GM12878 (cell line): Measurements from ENCODE around the gene PLXNA4. TPM values are rescaled to one million over a fixed set of nuclear protein-coding genes. Genes with fewer than 3 reads are reported as not detected.

Experiments used
- ATAC-seq: fragments of 200-7000 bp; cut with Tn5 transposase; 3 replicates; pipeline ENCODE4 v1.9.1; 2020; ENCODE audit warnings: mild to moderate bottlenecking, moderate library complexity
- BruUV-seq: library from RNA; stranded (reverse); fragments of 400-500 nt; replicated peaks from 2 replicates; lab custom pipeline; 2021; lab: Mats Ljungman, UMichigan
- CTCF ChIA-PET: fragments of 300-600 bp; sonication (Branson Sonifier 250); formaldehyde crosslinking; extraction: SDS; loops from one replicate; lab custom pipeline; 2021; ENCODE audit warnings: inconsistent platforms; lab: Yijun Ruan, JAX
- POLR2A ChIA-PET: fragments of 350-600 bp; formaldehyde crosslinking; extraction: SDS; loops from one replicate; lab custom pipeline; 2021; ENCODE audit warnings: inconsistent platforms; lab: Charles Lee
- RAD21 ChIA-PET: fragments of 300-600 bp; sonication (Branson Sonifier 250); formaldehyde crosslinking; loops from one replicate; lab custom pipeline; 2023; ENCODE audit warnings: antibody characterized with exemption; ENCODE audit not compliant: unreplicated experiment; lab: Charles Lee
- SMC1A ChIA-PET: fragments of 300-600 bp; sonication (Branson Sonifier 250); formaldehyde crosslinking; loops from one replicate; lab custom pipeline; 2023; ENCODE audit not compliant: unreplicated experiment, uncharacterized antibody; lab: Charles Lee
- DNase-seq: peaks from one replicate; pipeline ENCODE4 v3.0.0-alpha.2; 2011; ENCODE audit warnings: low read depth, low spot score
- FAIRE-seq: peaks from 3 replicates; lab custom pipeline; 2011; peaks lifted over from hg19 to GRCh38; lab: Jason Lieb, UNC
- H2AFZ ChIP-seq: 2 replicates; pipeline ENCODE4 v1.6.0; 2011; ENCODE audit warnings: low read depth, low read length, control low read depth; ENCODE audit not compliant: control insufficient read depth
- H3K27ac ChIP-seq: 2 replicates; pipeline ENCODE4 v1.5.1; 2011; ENCODE audit warnings: control low read depth; ENCODE audit not compliant: control insufficient read depth, insufficient read depth
- H3K27me3 ChIP-seq, 2 experiments: replicated peaks in 1 of 2; 2 replicates each; pipeline versions ENCODE4 v1.6.0 to v1.6.1; 2011; ENCODE audit warnings: low read length in 1 of 2; ENCODE audit not compliant: control insufficient read depth in 2 of 2, insufficient read depth in 2 of 2
- H3K36me3 ChIP-seq, 2 experiments: 2 replicates each; pipeline ENCODE4 v1.5.1; 2011; ENCODE audit warnings: low read length in 1 of 2; ENCODE audit not compliant: control insufficient read depth in 2 of 2, insufficient read depth in 2 of 2
- H3K4me1 ChIP-seq: 2 replicates; pipeline ENCODE4 v1.6.1; 2011; ENCODE audit warnings: mild to moderate bottlenecking, low read length, moderate library complexity, mixed read lengths; ENCODE audit not compliant: control insufficient read depth, insufficient read depth
- H3K4me2 ChIP-seq: 2 replicates; pipeline ENCODE4 v1.6.0; 2011; ENCODE audit warnings: control low read depth; ENCODE audit not compliant: control insufficient read depth, insufficient read depth
- H3K4me3 ChIP-seq: fragments of 200-600 bp; sonication (generic); 2 replicates; pipeline ENCODE4 v1.5.1; 2016
- H3K79me2 ChIP-seq: 2 replicates; pipeline ENCODE4 v1.6.0; 2011; ENCODE audit warnings: low read length; ENCODE audit not compliant: control insufficient read depth, insufficient read depth
- H3K9ac ChIP-seq: 2 replicates; pipeline ENCODE4 v1.8.0; 2011; ENCODE audit warnings: low read length, control low read depth, mixed read lengths; ENCODE audit not compliant: control insufficient read depth, insufficient read depth
- H3K9me3 ChIP-seq: replicated peaks from 3 replicates; pipeline ENCODE4 v1.5.1; 2011; ENCODE audit warnings: mild to moderate bottlenecking, low read length; ENCODE audit not compliant: control insufficient read depth, insufficient read depth
- H4K20me1 ChIP-seq: 2 replicates; pipeline ENCODE4 v1.6.0; 2011; ENCODE audit not compliant: control insufficient read depth, insufficient read depth
- BMI1 ChIP-seq: fragments of 450-650 bp; IDR thresholded peaks from 2 replicates; pipeline ENCODE4 v1.6.1; 2016; ENCODE audit warnings: mild to moderate bottlenecking, moderate library complexity, borderline replicate concordance
- CBX5 ChIP-seq: sonication (generic); IDR thresholded peaks from 2 replicates; pipeline ENCODE4 v1.6.1; 2016; ENCODE audit warnings: low read depth, moderate library complexity, mild to moderate bottlenecking, inconsistent platforms
- CEBPB ChIP-seq, 2 experiments: fragments of 150-350 bp in 1 of 2; IDR thresholded peaks; 2 replicates each; pipeline ENCODE4 v1.6.1; 2012 to 2014; ENCODE audit warnings: low read depth in 2 of 2, low read length in 2 of 2, borderline replicate concordance in 1 of 2, inconsistent platforms in 1 of 2
- CHD2 ChIP-seq: IDR thresholded peaks from 2 replicates; pipeline ENCODE4 v1.6.1; 2011; ENCODE audit warnings: low read depth, low read length, improper control_type of control experiment, borderline replicate concordance
- IRF4 ChIP-seq: IDR thresholded peaks from 2 replicates; pipeline ENCODE4 v1.6.1; 2011; ENCODE audit warnings: low read depth, low read length
- KLF5 ChIP-seq: fragments of 450-650 bp; IDR thresholded peaks from 2 replicates; pipeline ENCODE4 v1.6.1; 2014; ENCODE audit warnings: mild to moderate bottlenecking; ENCODE audit not compliant: partially characterized antibody
- MTA2 ChIP-seq: fragments of 450-650 bp; IDR thresholded peaks from 2 replicates; pipeline ENCODE4 v1.6.1; 2016; ENCODE audit warnings: low read depth, mild to moderate bottlenecking, moderate library complexity
- NFXL1 ChIP-seq: fragments of 450-650 bp; IDR thresholded peaks from 2 replicates; pipeline ENCODE4 v1.6.1; 2017; ENCODE audit warnings: antibody characterized with exemption, mild to moderate bottlenecking, borderline replicate concordance
- NR2C1 ChIP-seq: fragments of 450-650 bp; IDR thresholded peaks from 2 replicates; pipeline ENCODE4 v1.6.1; 2017; ENCODE audit warnings: antibody characterized with exemption, mild to moderate bottlenecking, moderate library complexity
- PAX5 ChIP-seq: IDR thresholded peaks from 2 replicates; pipeline ENCODE4 v1.6.1; 2011; ENCODE audit warnings: low read depth, low read length, borderline replicate concordance
- RBBP5 ChIP-seq: fragments of 200-600 bp; sonication (generic); conservative IDR thresholded peaks from 2 replicates; pipeline ENCODE4 v1.6.1; 2016
- ZZZ3 ChIP-seq: IDR thresholded peaks from 2 replicates; pipeline ENCODE4 v1.6.1; 2011; ENCODE audit warnings: low read depth; ENCODE audit not compliant: control insufficient read depth, insufficient read length
- WGBS: methylation state at CpG from one replicate; pipeline ENCODE4 v1.1.6; 2016; ENCODE audit warnings: low lambda C conversion rate; ENCODE audit not compliant: insufficient replicate concordance, insufficient coverage; ENCODE audit errors: missing lambda C conversion rate; 5-methylcytosine and 5-hydroxymethylcytosine counted together
- in situ Hi-C: fragments of 300-500 bp; cut with MboI; formaldehyde crosslinking; loops from 9 replicates; pipeline ENCODE4 v1.14.3; 2018; ENCODE audit warnings: mixed read lengths
- intact Hi-C: fragments of 100-400 bp; cut with micrococcal nuclease; formaldehyde crosslinking; loops from one replicate; pipeline ENCODE4 v1.14.2; 2022; ENCODE audit not compliant: unreplicated experiment
- polyA plus RNA-seq, 11 experiments: library from polyadenylated mRNA; depleted of rRNA in 4 of 11; unstranded in 6 of 11; stranded (reverse) in 5 of 11; fragments of >200 nt; fragmentation: Nextera tagmentation in 4 of 11; fragmentation: Illumina TruSeq in 1 of 11; extraction: Ambion mirVana in 4 of 11; extraction: Trizol in 1 of 11; gene quantifications; 1 replicate in 1 of 11; 2 replicates in 10 of 11; pipeline versions ENCODE4 v1.2.1 to v1.2.3, GENCODE V29; 2011 to 2016; ENCODE audit warnings: inconsistent platforms in 2 of 11, missing spikeins in 2 of 11, low read depth in 1 of 11
- total RNA-seq, 4 experiments: library from RNA; depleted of rRNA in 3 of 4; stranded (reverse); fragments of >200 nt in 3 of 4; fragmentation: Illumina TruSeq in 1 of 4; extraction: Trizol in 1 of 4; gene quantifications; 2 replicates each; pipeline versions ENCODE4 v1.2.1 to v1.2.3, GENCODE V29; 2013 to 2021
- TF ChIP-seq, protein P1 (sequence below): IDR thresholded peaks from 2 replicates; pipeline ENCODE4 v1.6.1; 2012; ENCODE audit warnings: mild to moderate bottlenecking, low read depth, low read length
- TF ChIP-seq, protein P2 (sequence below): IDR thresholded peaks from 2 replicates; pipeline ENCODE4 v1.6.1; 2011; ENCODE audit warnings: mild to moderate bottlenecking, low read depth, low read length, moderate library complexity; ENCODE audit not compliant: insufficient replicate concordance
- TF ChIP-seq, protein P3 (sequence below): IDR thresholded peaks from 2 replicates; pipeline ENCODE4 v1.6.1; 2012; ENCODE audit warnings: low read depth, low read length, improper control_type of control experiment

PLXNA4 gene
- total and polyA plus RNA-seq, 10 of the 15 experiments (the other 5 are each of a cell fraction or from before 2014, with no cell fraction given) = 0.03 TPM; not detected in 9

DNA sequence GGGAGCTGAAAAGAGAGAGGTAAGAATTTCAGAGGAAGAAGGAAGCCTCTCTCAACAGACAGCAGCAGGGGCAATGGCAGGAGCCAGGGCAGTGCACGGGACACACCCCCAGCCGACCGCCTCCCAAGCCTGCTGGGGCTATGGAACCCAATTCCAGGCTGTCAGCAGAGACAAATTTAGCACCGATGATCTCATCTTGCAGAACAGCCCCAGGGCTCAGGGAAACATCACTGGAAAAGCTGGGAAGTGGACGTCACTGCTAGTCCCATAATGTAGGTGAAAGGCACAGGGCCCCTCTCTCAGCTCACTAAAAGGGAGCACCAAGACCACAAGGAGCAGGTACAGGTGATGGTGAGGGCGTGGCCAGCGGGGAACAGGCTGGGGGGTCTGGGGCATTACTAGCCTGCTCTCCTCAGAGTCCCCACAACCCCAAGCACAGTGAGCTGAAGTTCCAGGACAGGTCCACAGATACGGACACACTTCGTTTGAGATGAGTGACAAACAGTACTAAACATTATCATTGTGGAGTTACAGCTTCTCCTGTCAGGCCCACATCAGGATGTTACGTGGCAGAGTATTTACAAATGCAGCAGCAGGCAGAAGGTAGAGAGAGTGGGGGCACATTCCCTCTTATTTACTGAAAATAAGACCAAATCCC is 103.7 kb downstream of the PLXNA4 start:
- Histone ChIP-seq H3K36me3 (no peaks in the 10 kb centered on the region), H3K27me3 (peaks cover 4 to 6% of the 10 kb centered on the region in 2 experiments; a peak in 3 of 4 replicates), H3K79me2 (no peaks in the 10 kb centered on the region), H3K4me2 (no peak overlapping the region), H3K27ac (no peak overlapping the region), H3K9me3 (no peaks in the 10 kb centered on the region), H3K4me3 (no peak overlapping the region), H4K20me1 (no peaks in the 10 kb centered on the region), H2AFZ (no peak overlapping the region), H3K4me1 (no peaks in the 10 kb centered on the region), H3K9ac (no peak overlapping the region)
- ChIA-PET SMC1A (no interaction called here), POLR2A (no interaction called here), RAD21 (no interaction called here), CTCF (no interaction called here)
- no TSS peak for BruUV-seq
- DNase-seq = no peak
- intact Hi-C loops (no loop called here), in situ Hi-C loops (no loop called here)
- ATAC-seq = no peak
- TF ChIP-seq CEBPB (IDR thresholded peaks at IDR 0.05; ENCODE audit: borderline replicate concordance in 1 of 2, low read depth in 2 of 2, low read length in 2 of 2) = no peak
- no peak for TF ChIP-seq RBBP5
- no peak for TF ChIP-seq IRF4
- TF ChIP-seq, protein P1, sequence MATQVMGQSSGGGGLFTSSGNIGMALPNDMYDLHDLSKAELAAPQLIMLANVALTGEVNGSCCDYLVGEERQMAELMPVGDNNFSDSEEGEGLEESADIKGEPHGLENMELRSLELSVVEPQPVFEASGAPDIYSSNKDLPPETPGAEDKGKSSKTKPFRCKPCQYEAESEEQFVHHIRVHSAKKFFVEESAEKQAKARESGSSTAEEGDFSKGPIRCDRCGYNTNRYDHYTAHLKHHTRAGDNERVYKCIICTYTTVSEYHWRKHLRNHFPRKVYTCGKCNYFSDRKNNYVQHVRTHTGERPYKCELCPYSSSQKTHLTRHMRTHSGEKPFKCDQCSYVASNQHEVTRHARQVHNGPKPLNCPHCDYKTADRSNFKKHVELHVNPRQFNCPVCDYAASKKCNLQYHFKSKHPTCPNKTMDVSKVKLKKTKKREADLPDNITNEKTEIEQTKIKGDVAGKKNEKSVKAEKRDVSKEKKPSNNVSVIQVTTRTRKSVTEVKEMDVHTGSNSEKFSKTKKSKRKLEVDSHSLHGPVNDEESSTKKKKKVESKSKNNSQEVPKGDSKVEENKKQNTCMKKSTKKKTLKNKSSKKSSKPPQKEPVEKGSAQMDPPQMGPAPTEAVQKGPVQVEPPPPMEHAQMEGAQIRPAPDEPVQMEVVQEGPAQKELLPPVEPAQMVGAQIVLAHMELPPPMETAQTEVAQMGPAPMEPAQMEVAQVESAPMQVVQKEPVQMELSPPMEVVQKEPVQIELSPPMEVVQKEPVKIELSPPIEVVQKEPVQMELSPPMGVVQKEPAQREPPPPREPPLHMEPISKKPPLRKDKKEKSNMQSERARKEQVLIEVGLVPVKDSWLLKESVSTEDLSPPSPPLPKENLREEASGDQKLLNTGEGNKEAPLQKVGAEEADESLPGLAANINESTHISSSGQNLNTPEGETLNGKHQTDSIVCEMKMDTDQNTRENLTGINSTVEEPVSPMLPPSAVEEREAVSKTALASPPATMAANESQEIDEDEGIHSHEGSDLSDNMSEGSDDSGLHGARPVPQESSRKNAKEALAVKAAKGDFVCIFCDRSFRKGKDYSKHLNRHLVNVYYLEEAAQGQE = no peak
- TF ChIP-seq, protein P2, sequence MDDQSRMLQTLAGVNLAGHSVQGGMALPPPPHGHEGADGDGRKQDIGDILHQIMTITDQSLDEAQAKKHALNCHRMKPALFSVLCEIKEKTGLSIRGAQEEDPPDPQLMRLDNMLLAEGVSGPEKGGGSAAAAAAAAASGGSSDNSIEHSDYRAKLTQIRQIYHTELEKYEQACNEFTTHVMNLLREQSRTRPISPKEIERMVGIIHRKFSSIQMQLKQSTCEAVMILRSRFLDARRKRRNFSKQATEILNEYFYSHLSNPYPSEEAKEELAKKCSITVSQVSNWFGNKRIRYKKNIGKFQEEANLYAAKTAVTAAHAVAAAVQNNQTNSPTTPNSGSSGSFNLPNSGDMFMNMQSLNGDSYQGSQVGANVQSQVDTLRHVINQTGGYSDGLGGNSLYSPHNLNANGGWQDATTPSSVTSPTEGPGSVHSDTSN = no peak
- no peak for TF ChIP-seq MTA2
- TF ChIP-seq KLF5 = no peak
- TF ChIP-seq, protein P3, sequence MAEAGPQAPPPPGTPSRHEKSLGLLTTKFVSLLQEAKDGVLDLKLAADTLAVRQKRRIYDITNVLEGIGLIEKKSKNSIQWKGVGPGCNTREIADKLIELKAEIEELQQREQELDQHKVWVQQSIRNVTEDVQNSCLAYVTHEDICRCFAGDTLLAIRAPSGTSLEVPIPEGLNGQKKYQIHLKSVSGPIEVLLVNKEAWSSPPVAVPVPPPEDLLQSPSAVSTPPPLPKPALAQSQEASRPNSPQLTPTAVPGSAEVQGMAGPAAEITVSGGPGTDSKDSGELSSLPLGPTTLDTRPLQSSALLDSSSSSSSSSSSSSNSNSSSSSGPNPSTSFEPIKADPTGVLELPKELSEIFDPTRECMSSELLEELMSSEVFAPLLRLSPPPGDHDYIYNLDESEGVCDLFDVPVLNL = no peak
- TF ChIP-seq CBX5 = no peak
- no peak for TF ChIP-seq NFXL1
- no peak for TF ChIP-seq ZZZ3
- TF ChIP-seq NR2C1 = no peak
- no peak for TF ChIP-seq BMI1
- no peak for TF ChIP-seq PAX5
- TF ChIP-seq CHD2 = no peak
- WGBS = 14% methylated on average over 10 of the region's 10 CpGs
- FAIRE-seq = no peak
